ENCODE data around the gene CYP4V2.

The CYP4V2 gene

GRCh38 chr4:186255122-186255521, 63.8 kb downstream of the CYP4V2 start:
- no peak overlapping the region for H3K4me3 ChIP-seq (replicated peaks; ENCODE audit: low read depth, low read length)
- no peaks in the 10 kb centered on the region for H3K27me3 ChIP-seq (replicated peaks; ENCODE audit: control insufficient read depth, insufficient read depth, low read length)
- H3K36me3 ChIP-seq (ENCODE audit: control insufficient read depth, insufficient read depth, low read length): no peaks in the 10 kb centered on the region
- TF ChIP-seq CTCF (IDR thresholded peaks at IDR 0.05; ENCODE audit: insufficient read depth, low read length, poor library complexity, severe bottlenecking): no peak
- DNase-seq (ENCODE audit: extremely low read depth, insufficient read length): no peak

GRCh38 chr4:186258216-186258811, 66.9 kb downstream of the CYP4V2 start:
- no peaks in the 10 kb centered on the region for H3K27me3 ChIP-seq (replicated peaks; ENCODE audit: control insufficient read depth, insufficient read depth, low read length)
- no peak for DNase-seq (ENCODE audit: extremely low read depth, insufficient read length)
- no peak for TF ChIP-seq CTCF (IDR thresholded peaks at IDR 0.05; ENCODE audit: insufficient read depth, low read length, poor library complexity, severe bottlenecking)
- H3K4me3 ChIP-seq (replicated peaks; ENCODE audit: low read depth, low read length): no peak overlapping the region
- H3K36me3 ChIP-seq (ENCODE audit: control insufficient read depth, insufficient read depth, low read length): no peaks in the 10 kb centered on the region

GRCh38 chr4:186260117-186260503, 68.7 kb downstream of the CYP4V2 start:
- no peak for DNase-seq (ENCODE audit: extremely low read depth, insufficient read length)
- TF ChIP-seq CTCF (IDR thresholded peaks at IDR 0.05; ENCODE audit: insufficient read depth, low read length, poor library complexity, severe bottlenecking): no peak
- no peaks in the 10 kb centered on the region for H3K27me3 ChIP-seq (replicated peaks; ENCODE audit: control insufficient read depth, insufficient read depth, low read length)
- no peaks in the 10 kb centered on the region for H3K36me3 ChIP-seq (ENCODE audit: control insufficient read depth, insufficient read depth, low read length)
- no peak overlapping the region for H3K4me3 ChIP-seq (replicated peaks; ENCODE audit: low read depth, low read length)
